Upper lobe of left lung (tissue), 4 donors: ENCODE results near the gene GALM.

Source experiments
- EP300 ChIP-seq, 4 donors: sonication (generic); formaldehyde crosslinking; IDR thresholded peaks; one replicate each; pipeline ENCODE4 v1.5.1; 2017; ENCODE audit warnings: antibody characterized with exemption in 4 of 4, control low read depth in 2 of 4
- POLR2A ChIP-seq, 4 donors: fragments of 450-650 bp; IDR thresholded peaks; one replicate each; pipeline ENCODE4 v1.5.1; 2016 to 2017; ENCODE audit warnings: antibody characterized with exemption in 4 of 4, mild to moderate bottlenecking in 2 of 4
- POLR2AphosphoS5 ChIP-seq, 2 donors: sonication (generic); formaldehyde crosslinking; IDR thresholded peaks; one replicate each; pipeline ENCODE4 v1.5.1; 2017; ENCODE audit warnings: antibody characterized with exemption in 2 of 2
- TF ChIP-seq, protein P1 (sequence below), 6 experiments: fragments of 450-650 bp in 4 of 6; fragments of 200-600 bp in 2 of 6; sonication (generic) in 2 of 6; IDR thresholded peaks; one replicate each; pipeline ENCODE4 v1.5.1; 2016 to 2019; ENCODE audit warnings: antibody characterized with exemption in 6 of 6

GRCh38 chr2:38659115-38659514 lies 6.8 kb upstream of the GALM start:
- TF ChIP-seq POLR2AphosphoS5 (IDR thresholded peaks at IDR 0.05), result no peak
- TF ChIP-seq, protein P1, sequence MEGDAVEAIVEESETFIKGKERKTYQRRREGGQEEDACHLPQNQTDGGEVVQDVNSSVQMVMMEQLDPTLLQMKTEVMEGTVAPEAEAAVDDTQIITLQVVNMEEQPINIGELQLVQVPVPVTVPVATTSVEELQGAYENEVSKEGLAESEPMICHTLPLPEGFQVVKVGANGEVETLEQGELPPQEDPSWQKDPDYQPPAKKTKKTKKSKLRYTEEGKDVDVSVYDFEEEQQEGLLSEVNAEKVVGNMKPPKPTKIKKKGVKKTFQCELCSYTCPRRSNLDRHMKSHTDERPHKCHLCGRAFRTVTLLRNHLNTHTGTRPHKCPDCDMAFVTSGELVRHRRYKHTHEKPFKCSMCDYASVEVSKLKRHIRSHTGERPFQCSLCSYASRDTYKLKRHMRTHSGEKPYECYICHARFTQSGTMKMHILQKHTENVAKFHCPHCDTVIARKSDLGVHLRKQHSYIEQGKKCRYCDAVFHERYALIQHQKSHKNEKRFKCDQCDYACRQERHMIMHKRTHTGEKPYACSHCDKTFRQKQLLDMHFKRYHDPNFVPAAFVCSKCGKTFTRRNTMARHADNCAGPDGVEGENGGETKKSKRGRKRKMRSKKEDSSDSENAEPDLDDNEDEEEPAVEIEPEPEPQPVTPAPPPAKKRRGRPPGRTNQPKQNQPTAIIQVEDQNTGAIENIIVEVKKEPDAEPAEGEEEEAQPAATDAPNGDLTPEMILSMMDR (IDR thresholded peaks at IDR 0.05), result no peak
- no peak for TF ChIP-seq POLR2A (IDR thresholded peaks at IDR 0.05)
- no peak for TF ChIP-seq EP300 (IDR thresholded peaks at IDR 0.05)
